Activated B cell treated with CpG ODN at 0.5 μM for 24 hours (primary cell): ENCODE measurements around the gene RILPL2. TPM values are rescaled to one million over a fixed set of nuclear protein-coding genes. Genes with fewer than 3 reads are reported as not detected.

Source experiments
- ATAC-seq: fragments of 200-7000 bp; cut with Tn5 transposase; one replicate; pipeline ENCODE4 v1.10.0; 2021; ENCODE audit warnings: low read depth, mild to moderate bottlenecking, moderate library complexity
- CTCF ChIA-PET: fragments of 350-600 bp; sonication (Branson Sonifier 250); formaldehyde crosslinking; loops from one replicate; lab custom pipeline; 2021; ENCODE audit warnings: antibody characterized with exemption; lab: Charles Lee
- POLR2A ChIA-PET: fragments of 350-600 bp; sonication (Branson Sonifier 250); formaldehyde crosslinking; loops from one replicate; lab custom pipeline; 2021; ENCODE audit warnings: antibody characterized with exemption; lab: Charles Lee
- DNase-seq: peaks from one replicate; pipeline ENCODE4 v3.0.0; 2022
- H3K27ac Mint-ChIP-seq: one replicate; pipeline ENCODE4 v1.8.0; 2020; ENCODE audit warnings: mixed read lengths
- H3K27me3 Mint-ChIP-seq: one replicate; pipeline ENCODE4 v1.8.0; 2021; ENCODE audit warnings: mixed read lengths
- H3K36me3 Mint-ChIP-seq: one replicate; pipeline ENCODE4 v1.8.0; 2021; ENCODE audit warnings: low read depth, mixed read lengths
- H3K4me1 Mint-ChIP-seq: one replicate; pipeline ENCODE4 v1.8.0; 2021; ENCODE audit warnings: mixed read lengths
- H3K4me3 Mint-ChIP-seq: one replicate; pipeline ENCODE4 v1.8.0; 2020; ENCODE audit warnings: mild to moderate bottlenecking, mixed read lengths
- H3K9me3 Mint-ChIP-seq: one replicate; pipeline ENCODE4 v1.8.0; 2020; ENCODE audit warnings: mixed read lengths
- CTCF ChIP-seq: fragments of 200-600 bp; IDR thresholded peaks from one replicate; pipeline ENCODE4 v1.8.0; 2022; ENCODE audit warnings: antibody characterized with exemption, mild to moderate bottlenecking
- intact Hi-C: fragments of 100-400 bp; cut with micrococcal nuclease; formaldehyde crosslinking; loops from one replicate; pipeline ENCODE4 v1.15.1; 2024
- total RNA-seq: library from RNA; stranded (reverse); gene quantifications from 2 replicates; pipeline ENCODE4 v1.2.3, GENCODE V29; 2022

The RILPL2 gene
- total RNA-seq, 1 donor from 2014 or later, result 12.2 TPM

GRCh38 chr12:123449249-123449733, 12.8 kb upstream of the RILPL2 start:
- Mint-ChIP-seq H3K27me3 (no peaks in the 10 kb centered on the region), H3K9me3 (no peaks in the 10 kb centered on the region), H3K4me1 (peaks cover 38% of the 10 kb centered on the region), H3K27ac (peak overlapping the region; percentile 75), H3K36me3 (no peaks in the 10 kb centered on the region), H3K4me3 (no peak overlapping the region)
- DNase-seq (no peak), ATAC-seq (no peak)
- TF ChIP-seq CTCF, result no peak
- ChIA-PET POLR2A (interaction anchor here (0.6 to 5.7 kb wide), 8 partner anchors 10 to 1820 kb away, joined by 3 to 77 read pairs (median 7); partner anchors contain the start of genes RILPL2, SBNO1 and SNRNP35), CTCF (interaction anchor here (1.2 to 1.5 kb wide), 2 partner anchors 13 to 22 kb away, joined by 3 to 5 read pairs; no protein-coding TSS in a partner anchor)
- intact Hi-C loops, result no loop called here

- H3K9me3 Mint-ChIP-seq, result no peaks in the 10 kb centered on the region
- ATAC-seq (no peak), DNase-seq (no peak)
- H3K4me1 Mint-ChIP-seq, result peaks cover 57% of the 10 kb centered on the region
- H3K36me3 Mint-ChIP-seq, result no peaks in the 10 kb centered on the region
- POLR2A ChIA-PET, result interaction anchor here (0.6 to 5.7 kb wide), 7 partner anchors 12 to 81 kb away, joined by 3 to 77 read pairs (median 9); partner anchors contain the start of genes RILPL2 and SNRNP35
- TF ChIP-seq CTCF, result no peak
- H3K4me3 Mint-ChIP-seq, result no peak overlapping the region
- H3K27ac Mint-ChIP-seq, result peak overlapping the region; percentile 93
- CTCF ChIA-PET, result interaction anchor here (0.6 kb wide), 1 partner anchor 45 kb away, joined by 3 read pairs; no protein-coding TSS in a partner anchor
- no peaks in the 10 kb centered on the region for H3K27me3 Mint-ChIP-seq
- intact Hi-C loops, result no loop called here
These were observed 9.8 kb upstream of the RILPL2 start for GRCh38 chr12:123446333-123446713.

- intact Hi-C loops, result loop anchor here (1.0 kb wide), 1 partner anchor 9 kb away; the partner anchor contains the start of gene RILPL2
- no peaks in the 10 kb centered on the region for H3K36me3 Mint-ChIP-seq
- peaks cover 59% of the 10 kb centered on the region for H3K4me1 Mint-ChIP-seq
- H3K4me3 Mint-ChIP-seq, result peak overlapping the region; percentile 75
- POLR2A ChIA-PET, result interaction anchor here (0.6 to 5.7 kb wide), 10 partner anchors 8 to 80 kb away, joined by 3 to 77 read pairs (median 6); partner anchors contain the start of genes RILPL2 and SNRNP35
- H3K27me3 Mint-ChIP-seq, result no peaks in the 10 kb centered on the region
- H3K27ac Mint-ChIP-seq, result peak overlapping the region; percentile 93
- ATAC-seq (peak; percentile 53), DNase-seq (no peak)
- CTCF ChIA-PET, result interaction anchor here (0.6 kb wide), 1 partner anchor 44 kb away, joined by 3 read pairs; no protein-coding TSS in a partner anchor
- no peak for TF ChIP-seq CTCF
- H3K9me3 Mint-ChIP-seq, result no peaks in the 10 kb centered on the region
These were observed 9.2 kb upstream of the RILPL2 start for GRCh38 chr12:123445388-123446332.

GRCh38 chr12:123444092-123445026, 7.9 kb upstream of the RILPL2 start:
- intact Hi-C loops, result loop anchor here (1.0 kb wide), 1 partner anchor 8 kb away; the partner anchor contains the start of gene RILPL2
- no peak for TF ChIP-seq CTCF
- H3K4me1 Mint-ChIP-seq, result peaks cover 61% of the 10 kb centered on the region
- peak overlapping the region; percentile 93 for H3K27ac Mint-ChIP-seq
- ChIA-PET POLR2A (interaction anchor here (0.6 to 5.7 kb wide), 10 partner anchors 10 to 79 kb away, joined by 3 to 77 read pairs (median 7); partner anchors contain the start of genes KMT5A, RILPL2, SBNO1 and SNRNP35), CTCF (no interaction called here)
- no peak for DNase-seq
- no peak for ATAC-seq
- no peaks in the 10 kb centered on the region for H3K27me3 Mint-ChIP-seq
- H3K36me3 Mint-ChIP-seq, result no peaks in the 10 kb centered on the region
- no peak overlapping the region for H3K4me3 Mint-ChIP-seq
- H3K9me3 Mint-ChIP-seq, result no peaks in the 10 kb centered on the region
